HepG2 (cell line): Measurements from ENCODE around the gene CHIC2. TPM values are rescaled to one million over a fixed set of nuclear protein-coding genes. Genes with fewer than 3 reads are reported as not detected.

Experiments used
- ATAC-seq: fragments of 200-7000 bp; cut with Tn5 transposase; 3 replicates; pipeline ENCODE4 v1.9.1; 2020; ENCODE audit warnings: mild to moderate bottlenecking, moderate library complexity
- BruUV-seq: library from RNA; stranded (reverse); fragments of 400-500 nt; replicated peaks from 2 replicates; lab custom pipeline; 2021; lab: Mats Ljungman, UMichigan
- CTCF ChIA-PET: fragments of 300-600 bp; formaldehyde crosslinking; extraction: SDS; loops from one replicate; lab custom pipeline; 2021; ENCODE audit warnings: low total read pairs, inconsistent platforms, low intra/inter-chr PET ratio; lab: Yijun Ruan, JAX
- POLR2A ChIA-PET: fragments of 350-600 bp; sonication (Branson Sonifier 250); formaldehyde crosslinking; loops from one replicate; lab custom pipeline; 2020; ENCODE audit warnings: antibody characterized with exemption, inconsistent platforms; lab: Yijun Ruan, JAX
- DNase-seq: peaks from one replicate; pipeline ENCODE4 v3.0.0-alpha.2; 2015; ENCODE audit warnings: low spot score
- FAIRE-seq: peaks from 3 replicates; lab custom pipeline; 2011; peaks lifted over from hg19 to GRCh38; lab: Jason Lieb, UNC
- H2AFZ ChIP-seq: one replicate; pipeline ENCODE4 v1.6.1; 2011; ENCODE audit warnings: low read length, inconsistent platforms
- H3K27ac ChIP-seq: fragments of 300-600 bp; 3 replicates; pipeline ENCODE4 v1.8.0; 2011; ENCODE audit warnings: mixed run types, mild to moderate bottlenecking, mixed read lengths, low read length, inconsistent platforms; ENCODE audit not compliant: insufficient read depth; ENCODE audit errors: extremely low read length
- H3K27me3 ChIP-seq, 2 experiments: fragments of 200-600 bp in 1 of 2; 2 replicates in 1 of 2; 3 replicates in 1 of 2; pipeline versions ENCODE4 v1.6.0 to v1.8.0; 2011; ENCODE audit warnings: low read length in 2 of 2, mild to moderate bottlenecking in 2 of 2, moderate library complexity in 2 of 2, inconsistent platforms in 1 of 2; ENCODE audit not compliant: insufficient read depth in 2 of 2, control insufficient read depth in 1 of 2
- H3K36me3 ChIP-seq, 2 experiments: fragments of 200-600 bp in 1 of 2; replicated peaks in 1 of 2; 2 replicates in 1 of 2; 3 replicates in 1 of 2; pipeline versions ENCODE4 v1.5.1 to v1.8.0; 2011; ENCODE audit warnings: low read length in 2 of 2, inconsistent platforms in 1 of 2; ENCODE audit not compliant: insufficient read depth in 2 of 2, control insufficient read depth in 1 of 2
- H3K4me1 ChIP-seq: 2 replicates; pipeline ENCODE4 v1.5.1; 2012; ENCODE audit warnings: low read length, inconsistent platforms; ENCODE audit not compliant: insufficient read depth
- H3K4me2 ChIP-seq: 2 replicates; pipeline ENCODE4 v1.6.0; 2011; ENCODE audit warnings: low read depth, low read length, inconsistent platforms
- H3K4me3 ChIP-seq, 3 experiments: fragments of 200-600 bp in 1 of 3; sonication (generic), shearing (Covaris generic) in 1 of 3; replicated peaks in 1 of 3; 2 replicates each; pipeline ENCODE4 v1.5.1; 2011 to 2016; ENCODE audit warnings: low read length in 3 of 3, inconsistent platforms in 2 of 3, low read depth in 2 of 3, mild to moderate bottlenecking in 2 of 3, control low read depth in 1 of 3, mixed read lengths in 1 of 3; ENCODE audit not compliant: insufficient read depth in 1 of 3
- H3K79me2 ChIP-seq: one replicate; pipeline ENCODE4 v1.6.1; 2011; ENCODE audit warnings: low read length, inconsistent platforms; ENCODE audit not compliant: insufficient read depth
- H3K9ac ChIP-seq: 2 replicates; pipeline ENCODE4 v1.6.0; 2011; ENCODE audit warnings: mild to moderate bottlenecking, low read depth, low read length, inconsistent platforms; ENCODE audit not compliant: insufficient read depth
- H3K9me3 ChIP-seq: 2 replicates; pipeline ENCODE4 v1.5.1; 2012; ENCODE audit warnings: mild to moderate bottlenecking, low read length
- H4K20me1 ChIP-seq: 2 replicates; pipeline ENCODE4 v1.6.0; 2011; ENCODE audit warnings: inconsistent platforms, mild to moderate bottlenecking, low read length, moderate library complexity; ENCODE audit not compliant: insufficient read depth
- GLI4 ChIP-seq: sonication (generic); formaldehyde crosslinking; IDR thresholded peaks from 2 replicates; pipeline ENCODE4 v1.5.1; 2020; ENCODE audit warnings: missing genetic modification reagents, mild to moderate bottlenecking, moderate library complexity, borderline replicate concordance
- HOXA5 ChIP-seq: sonication (generic); formaldehyde crosslinking; IDR thresholded peaks from 2 replicates; pipeline ENCODE4 v1.4.0; 2020; ENCODE audit warnings: missing genetic modification reagents
- KAT2B ChIP-seq: fragments of 150-350 bp; IDR thresholded peaks from 2 replicates; pipeline ENCODE4 v1.6.1; 2014; ENCODE audit warnings: low read depth, low read length, borderline replicate concordance
- MYC ChIP-seq: sonication (generic); formaldehyde crosslinking; IDR thresholded peaks from 2 replicates; pipeline ENCODE4 v1.9.0; 2021; ENCODE audit warnings: missing genetic modification reagents, borderline replicate concordance
- ZBTB38 ChIP-seq: sonication (generic); formaldehyde crosslinking; IDR thresholded peaks from 2 replicates; pipeline ENCODE4 v1.5.1; 2020; ENCODE audit warnings: mild to moderate bottlenecking, missing genetic modification reagents
- ZNF546 ChIP-seq: sonication (generic); formaldehyde crosslinking; conservative IDR thresholded peaks from 2 replicates; pipeline ENCODE4 v1.8.1; 2023; ENCODE audit warnings: mild to moderate bottlenecking, missing genetic modification reagents
- ZNF572 ChIP-seq: sonication (generic); formaldehyde crosslinking; IDR thresholded peaks from 2 replicates; pipeline ENCODE4 v1.5.1; 2020; ENCODE audit warnings: mild to moderate bottlenecking, missing genetic modification reagents
- ZNF609 ChIP-seq: sonication (generic); formaldehyde crosslinking; IDR thresholded peaks from 2 replicates; pipeline ENCODE4 v1.4.0; 2020; ENCODE audit warnings: mild to moderate bottlenecking, missing genetic modification reagents, borderline replicate concordance
- ZNF740 ChIP-seq: sonication (generic); formaldehyde crosslinking; IDR thresholded peaks from 2 replicates; pipeline ENCODE4 v1.4.0; 2020; ENCODE audit warnings: missing genetic modification reagents
- WGBS: methylation state at CpG from one replicate; pipeline ENCODE4 v1.1.6; 2017; ENCODE audit warnings: low lambda C conversion rate; 5-methylcytosine and 5-hydroxymethylcytosine counted together
- in situ Hi-C: cut with HindIII; loops from 2 replicates; pipeline ENCODE4 v1.10.0; 2017; ENCODE audit warnings: low pct_unique_long_range_greater_than_20kb; ENCODE audit not compliant: extremely low pct_ligation_motif_present
- intact Hi-C: fragments of 100-400 bp; cut with micrococcal nuclease; formaldehyde crosslinking; loops from one replicate; pipeline ENCODE4 v1.10.0; 2022; ENCODE audit not compliant: unreplicated experiment
- polyA plus RNA-seq, 8 experiments: library from polyadenylated mRNA; depleted of rRNA in 3 of 8; stranded (reverse) in 7 of 8; unstranded in 1 of 8; fragments of >200 nt; fragmentation: Illumina TruSeq in 4 of 8; extraction: Trizol in 4 of 8; gene quantifications; 2 replicates each; pipeline versions ENCODE4 v1.2.1 to v1.2.3, GENCODE V29; 2011 to 2016; ENCODE audit warnings: low read depth in 4 of 8, missing spikeins in 1 of 8, mixed read lengths in 1 of 8; ENCODE audit not compliant: insufficient read depth in 1 of 8
- total RNA-seq, 5 experiments: library from RNA; depleted of rRNA; stranded (reverse); fragments of >200 nt; fragmentation: Illumina TruSeq; extraction: Trizol; gene quantifications; 2 replicates each; pipeline ENCODE4 v1.2.3, GENCODE V29; 2016; ENCODE audit warnings: low read depth in 1 of 5

CHIC2 gene
- total and polyA plus RNA-seq, 2 of the 13 experiments (the other 11 are each of a cell fraction or from before 2014, with no cell fraction given) = 10.0 to 17.2 TPM

- POLR2A ChIA-PET = no interaction called here
- 44% methylated on average over 18 of the region's 19 CpGs for WGBS
These were observed 30.9 kb upstream of the CHIC2 start for GRCh38 chr4:54095110-54095825.

More at GRCh38 chr4:54095110-54095825, 30.9 kb upstream of the CHIC2 start:
- Histone ChIP-seq H2AFZ (no peak overlapping the region), H3K4me2 (no peak overlapping the region), H3K4me3 (no peak overlapping the region), H3K27ac (no peak overlapping the region), H3K27me3 (peaks cover 8 to 74% of the 10 kb centered on the region in 2 experiments; a peak in 4 of 5 replicates), H4K20me1 (no peaks in the 10 kb centered on the region), H3K36me3 (no peaks in the 10 kb centered on the region), H3K4me1 (peaks cover 46% of the 10 kb centered on the region), H3K9ac (no peak overlapping the region), H3K79me2 (no peaks in the 10 kb centered on the region), H3K9me3 (no peaks in the 10 kb centered on the region)
- in situ Hi-C loops = no loop called here
- CTCF ChIA-PET = no interaction called here
- ATAC-seq (no peak), FAIRE-seq (no peak), DNase-seq (no peak)
- intact Hi-C loops = no loop called here
- TF ChIP-seq ZBTB38 (CRISPR knock-in tag) = no peak
- no peak for TF ChIP-seq ZNF546 (CRISPR knock-in tag)
- no peak for TF ChIP-seq GLI4
- TF ChIP-seq KAT2B = no peak
- TF ChIP-seq ZNF740 (CRISPR knock-in tag) = no peak
- TF ChIP-seq HOXA5 = no peak
- no peak for TF ChIP-seq MYC (CRISPR knock-in tag)
- TF ChIP-seq ZNF609 (CRISPR knock-in tag) = no peak
- TF ChIP-seq ZNF572 (CRISPR knock-in tag) = no peak
- BruUV-seq = no TSS peak
